Gastrocnemius medialis (tissue), 4 donors: ENCODE measurements around the gene PHF2.

ENCODE experiments used
- POLR2A ChIP-seq, 2 donors: fragments of 450-650 bp; IDR thresholded peaks; one replicate each; pipeline ENCODE4 v1.6.1; 2017; ENCODE audit warnings: antibody characterized with exemption in 2 of 2, mild to moderate bottlenecking in 2 of 2, moderate library complexity in 2 of 2
- TF ChIP-seq, protein P1 (sequence below), 5 experiments: fragments of 450-650 bp in 3 of 5; fragments of 200-600 bp in 2 of 5; sonication (generic) in 2 of 5; IDR thresholded peaks in 4 of 5; conservative IDR thresholded peaks in 1 of 5; 1 replicate in 4 of 5; 2 replicates in 1 of 5; pipeline ENCODE4 v1.5.1; 2016 to 2019; ENCODE audit warnings: antibody characterized with exemption in 5 of 5, mild to moderate bottlenecking in 3 of 5, moderate library complexity in 3 of 5

DNA sequence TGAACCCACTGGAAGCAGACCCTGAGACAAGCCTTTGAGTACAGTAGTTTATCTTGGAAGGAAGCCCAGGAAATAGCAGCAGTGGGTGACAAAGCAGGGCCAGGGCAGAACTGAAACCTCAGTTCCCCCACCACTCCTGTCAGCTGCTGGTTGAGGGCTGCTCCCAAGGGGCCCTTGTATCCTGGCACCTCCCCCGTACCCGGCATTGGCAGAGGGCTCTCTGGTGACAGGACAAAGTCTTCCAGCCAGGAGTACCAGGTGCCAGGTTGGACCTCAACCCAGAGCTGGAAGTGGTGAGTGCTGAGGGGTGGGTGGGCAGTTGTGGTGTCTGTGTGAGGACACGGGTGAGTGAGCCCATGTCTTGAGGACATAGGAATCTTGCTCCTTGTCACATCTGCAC is 123.3 kb downstream of the PHF2 start:
- TF ChIP-seq, protein P1, sequence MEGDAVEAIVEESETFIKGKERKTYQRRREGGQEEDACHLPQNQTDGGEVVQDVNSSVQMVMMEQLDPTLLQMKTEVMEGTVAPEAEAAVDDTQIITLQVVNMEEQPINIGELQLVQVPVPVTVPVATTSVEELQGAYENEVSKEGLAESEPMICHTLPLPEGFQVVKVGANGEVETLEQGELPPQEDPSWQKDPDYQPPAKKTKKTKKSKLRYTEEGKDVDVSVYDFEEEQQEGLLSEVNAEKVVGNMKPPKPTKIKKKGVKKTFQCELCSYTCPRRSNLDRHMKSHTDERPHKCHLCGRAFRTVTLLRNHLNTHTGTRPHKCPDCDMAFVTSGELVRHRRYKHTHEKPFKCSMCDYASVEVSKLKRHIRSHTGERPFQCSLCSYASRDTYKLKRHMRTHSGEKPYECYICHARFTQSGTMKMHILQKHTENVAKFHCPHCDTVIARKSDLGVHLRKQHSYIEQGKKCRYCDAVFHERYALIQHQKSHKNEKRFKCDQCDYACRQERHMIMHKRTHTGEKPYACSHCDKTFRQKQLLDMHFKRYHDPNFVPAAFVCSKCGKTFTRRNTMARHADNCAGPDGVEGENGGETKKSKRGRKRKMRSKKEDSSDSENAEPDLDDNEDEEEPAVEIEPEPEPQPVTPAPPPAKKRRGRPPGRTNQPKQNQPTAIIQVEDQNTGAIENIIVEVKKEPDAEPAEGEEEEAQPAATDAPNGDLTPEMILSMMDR (IDR thresholded peaks at IDR 0.05 in 4 of 5, conservative IDR thresholded peaks at IDR 0.05 in 1 of 5), result no peak
- no peak for TF ChIP-seq POLR2A (IDR thresholded peaks at IDR 0.05)
